DOHH2 (cell line): ENCODE data around the gene ACE.

Source experiments
- H3F3A ChIP-seq: fragments of 200-600 bp; sonication (generic), shearing (Covaris generic); 2 replicates; pipeline ENCODE4 v1.6.0; 2016; ENCODE audit warnings: antibody characterized with exemption, mild to moderate bottlenecking; ENCODE audit not compliant: control insufficient read depth, insufficient read depth
- H3K27ac ChIP-seq: fragments of 200-600 bp; sonication (generic); 2 replicates; pipeline ENCODE4 v1.5.1; 2014; ENCODE audit warnings: low read depth, mild to moderate bottlenecking, low read length, moderate library complexity
- H3K27me3 ChIP-seq: fragments of 200-600 bp; sonication (generic); 2 replicates; pipeline ENCODE4 v1.6.1; 2014; ENCODE audit warnings: mild to moderate bottlenecking, low read length, mixed read lengths; ENCODE audit not compliant: control insufficient read depth
- H3K36me3 ChIP-seq: fragments of 200-600 bp; sonication (generic); 2 replicates; pipeline ENCODE4 v1.6.1; 2014; ENCODE audit warnings: mild to moderate bottlenecking, low read length, moderate library complexity, mixed read lengths; ENCODE audit not compliant: control insufficient read depth
- H3K4me1 ChIP-seq: fragments of 200-600 bp; sonication (generic); 2 replicates; pipeline ENCODE4 v1.6.1; 2014; ENCODE audit warnings: mild to moderate bottlenecking, low read length, mixed read lengths; ENCODE audit not compliant: control insufficient read depth
- H3K4me2 ChIP-seq: fragments of 200-600 bp; sonication (generic); 2 replicates; pipeline ENCODE4 v1.6.0; 2014; ENCODE audit warnings: mild to moderate bottlenecking, low read length, moderate library complexity
- H3K4me3 ChIP-seq: fragments of 200-600 bp; sonication (generic); 2 replicates; pipeline ENCODE4 v1.5.1; 2014; ENCODE audit warnings: mild to moderate bottlenecking, low read length, mixed read lengths
- H3K79me2 ChIP-seq: fragments of 200-600 bp; sonication (generic); 2 replicates; pipeline ENCODE4 v1.6.1; 2014; ENCODE audit warnings: mild to moderate bottlenecking, low read length, mixed read lengths; ENCODE audit not compliant: control insufficient read depth
- H3K9me2 ChIP-seq: fragments of 200-600 bp; sonication (generic); replicated peaks from 2 replicates; pipeline ENCODE4 v1.6.1; 2014; ENCODE audit warnings: mild to moderate bottlenecking, low read length, mixed read lengths; ENCODE audit not compliant: control insufficient read depth
- H3K9me3 ChIP-seq: fragments of 200-600 bp; sonication (generic); 2 replicates; pipeline ENCODE4 v1.6.1; 2014; ENCODE audit warnings: antibody characterized with exemption, low read length, mixed read lengths; ENCODE audit not compliant: control insufficient read depth, insufficient read depth
- H4K20me1 ChIP-seq: fragments of 200-600 bp; sonication (generic); 2 replicates; pipeline ENCODE4 v1.6.0; 2014; ENCODE audit warnings: low read depth, mild to moderate bottlenecking, antibody characterized with exemption, low read length, moderate library complexity; ENCODE audit not compliant: control insufficient read depth, insufficient read depth
- CTCF ChIP-seq: fragments of 200-600 bp; sonication (generic); IDR thresholded peaks from one replicate; pipeline ENCODE4 v1.5.1; 2014; ENCODE audit warnings: antibody characterized with exemption, mild to moderate bottlenecking, low read depth, low read length; ENCODE audit not compliant: poor library complexity, severe bottlenecking
- EZH2phosphoT487 ChIP-seq: fragments of 200-600 bp; sonication (generic); IDR thresholded peaks from 2 replicates; pipeline ENCODE4 v1.6.1; 2017; ENCODE audit warnings: borderline replicate concordance, mild to moderate bottlenecking, antibody characterized with exemption, low read length, moderate library complexity, mixed read lengths

Gene ACE

DNA sequence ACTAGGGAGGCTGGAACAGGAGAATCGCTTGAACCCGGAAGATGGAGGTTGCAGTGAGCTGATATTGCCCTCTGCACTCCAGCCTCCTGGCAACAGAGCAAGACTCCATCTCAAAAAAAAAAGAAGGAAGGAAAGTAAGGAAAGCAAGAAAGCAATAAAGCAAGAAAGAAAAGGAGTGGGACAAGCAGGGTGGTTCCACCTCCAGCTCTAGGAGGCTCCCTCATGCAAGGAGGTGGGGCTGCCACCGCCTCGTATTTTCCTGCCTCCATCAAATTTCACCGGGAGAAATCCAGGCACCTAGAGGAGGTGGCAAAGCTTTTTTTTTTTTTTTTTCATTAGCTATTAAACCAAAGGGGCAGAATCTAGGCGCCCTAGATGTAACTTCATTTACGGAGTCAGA, 31.8 kb upstream of the ACE start:
- no peaks in the 10 kb centered on the region for H3K9me2 ChIP-seq
- H4K20me1 ChIP-seq: no peaks in the 10 kb centered on the region
- H3F3A ChIP-seq: no peaks in the 10 kb centered on the region
- no peaks in the 10 kb centered on the region for H3K9me3 ChIP-seq
- H3K36me3 ChIP-seq: no peaks in the 10 kb centered on the region
- no peak overlapping the region for H3K27ac ChIP-seq
- H3K4me2 ChIP-seq: no peak overlapping the region
- peaks cover 30% of the 10 kb centered on the region for H3K27me3 ChIP-seq
- no peaks in the 10 kb centered on the region for H3K79me2 ChIP-seq
- TF ChIP-seq EZH2phosphoT487 (no peak), CTCF (no peak)
- H3K4me1 ChIP-seq: peaks cover 9% of the 10 kb centered on the region; the same call in 1 of the 2 replicates
- H3K4me3 ChIP-seq: no peak overlapping the region

- Histone ChIP-seq H4K20me1 (no peaks in the 10 kb centered on the region), H3K27me3 (peaks cover 30% of the 10 kb centered on the region), H3K4me2 (peak overlapping the region; percentile 48), H3K36me3 (no peaks in the 10 kb centered on the region), H3K79me2 (no peaks in the 10 kb centered on the region), H3K9me2 (no peaks in the 10 kb centered on the region), H3F3A (no peaks in the 10 kb centered on the region), H3K27ac (no peak overlapping the region), H3K4me1 (peaks cover 9% of the 10 kb centered on the region; the same call in 1 of the 2 replicates), H3K4me3 (peak overlapping the region; percentile 39), H3K9me3 (no peaks in the 10 kb centered on the region)
- TF ChIP-seq EZH2phosphoT487 (no peak), CTCF (no peak)
These were observed 31.3 kb upstream of the ACE start for GRCh38 chr17:63445571-63445953.

DNA sequence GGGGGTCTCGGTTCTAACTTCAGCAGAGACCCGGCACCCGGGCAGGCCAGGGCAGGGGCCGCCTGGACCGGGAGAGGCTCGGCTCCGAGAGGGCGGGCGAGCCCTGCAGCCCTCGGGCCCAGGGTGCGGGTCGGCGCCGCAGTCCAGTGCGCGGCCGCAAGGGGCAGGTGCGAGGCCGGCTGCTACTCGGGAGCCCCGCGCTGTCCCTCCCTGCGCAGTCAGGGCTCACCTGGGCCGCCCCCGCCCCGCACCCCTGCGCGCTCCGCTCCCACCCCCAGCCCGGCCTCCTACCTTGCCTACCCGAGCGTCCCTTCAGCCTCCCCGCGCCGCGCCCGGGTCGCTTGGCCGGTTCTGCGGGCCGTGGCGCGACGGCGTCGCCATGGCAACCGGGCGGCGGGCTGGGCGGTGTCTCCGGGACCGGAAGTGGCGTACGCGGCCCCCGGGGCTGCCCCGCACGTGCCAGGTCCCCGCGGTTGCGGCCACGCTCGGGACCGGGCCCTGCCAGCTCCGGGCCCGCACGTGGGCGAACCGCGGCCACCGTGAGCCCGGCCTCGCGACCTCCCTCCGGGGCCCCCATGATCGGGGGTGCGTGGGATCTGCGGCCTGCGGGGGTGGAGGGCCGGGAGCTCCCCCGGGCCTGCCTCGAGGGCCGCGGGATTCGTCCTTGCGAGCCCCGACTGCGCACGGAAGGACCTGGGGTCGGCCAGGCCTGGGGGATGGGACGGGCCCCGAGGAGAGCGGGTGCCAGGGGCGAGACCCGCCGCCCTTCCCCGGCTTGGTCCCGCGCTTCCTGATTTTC, 30.7 kb upstream of the ACE start, which contains the start of gene CYB561:
Gene CYB561, minus strand, starts transcription at position 353 of the 799 bp plus-strand sequence. CDS start 8,759 bp downstream, outside the sequence.
- no peaks in the 10 kb centered on the region for H3K36me3 ChIP-seq
- H3K9me3 ChIP-seq: no peaks in the 10 kb centered on the region
- peaks cover 30% of the 10 kb centered on the region for H3K27me3 ChIP-seq
- H3K9me2 ChIP-seq: no peaks in the 10 kb centered on the region
- no peaks in the 10 kb centered on the region for H4K20me1 ChIP-seq
- H3K4me3 ChIP-seq: peak within 1 kb of the TSS; percentile 39
- no peaks in the 10 kb centered on the region for H3K79me2 ChIP-seq
- H3F3A ChIP-seq: no peaks in the 10 kb centered on the region
- H3K27ac ChIP-seq: no peak within 1 kb of the TSS
- peaks cover 9% of the 10 kb centered on the region; the same call in 1 of the 2 replicates for H3K4me1 ChIP-seq
- peak within 1 kb of the TSS; percentile 48 for H3K4me2 ChIP-seq
- TF ChIP-seq CTCF (peak; percentile 25), EZH2phosphoT487 (no peak)
